HG02642 (cell line): ENCODE measurements around the gene DKKL1.
"Not testable (repeated sequence)": the region's sequence is repeated elsewhere in the genome, so short reads cannot be mapped to it uniquely, and the experiment has no call there.

Source experiments
- ATAC-seq: cut with Tn5 transposase; IDR thresholded peaks from one replicate; pipeline ENCODE4 v1.9.1; 2021; ENCODE audit warnings: mild to moderate bottlenecking; ENCODE audit not compliant: unreplicated experiment, poor library complexity

DKKL1 gene

DNA sequence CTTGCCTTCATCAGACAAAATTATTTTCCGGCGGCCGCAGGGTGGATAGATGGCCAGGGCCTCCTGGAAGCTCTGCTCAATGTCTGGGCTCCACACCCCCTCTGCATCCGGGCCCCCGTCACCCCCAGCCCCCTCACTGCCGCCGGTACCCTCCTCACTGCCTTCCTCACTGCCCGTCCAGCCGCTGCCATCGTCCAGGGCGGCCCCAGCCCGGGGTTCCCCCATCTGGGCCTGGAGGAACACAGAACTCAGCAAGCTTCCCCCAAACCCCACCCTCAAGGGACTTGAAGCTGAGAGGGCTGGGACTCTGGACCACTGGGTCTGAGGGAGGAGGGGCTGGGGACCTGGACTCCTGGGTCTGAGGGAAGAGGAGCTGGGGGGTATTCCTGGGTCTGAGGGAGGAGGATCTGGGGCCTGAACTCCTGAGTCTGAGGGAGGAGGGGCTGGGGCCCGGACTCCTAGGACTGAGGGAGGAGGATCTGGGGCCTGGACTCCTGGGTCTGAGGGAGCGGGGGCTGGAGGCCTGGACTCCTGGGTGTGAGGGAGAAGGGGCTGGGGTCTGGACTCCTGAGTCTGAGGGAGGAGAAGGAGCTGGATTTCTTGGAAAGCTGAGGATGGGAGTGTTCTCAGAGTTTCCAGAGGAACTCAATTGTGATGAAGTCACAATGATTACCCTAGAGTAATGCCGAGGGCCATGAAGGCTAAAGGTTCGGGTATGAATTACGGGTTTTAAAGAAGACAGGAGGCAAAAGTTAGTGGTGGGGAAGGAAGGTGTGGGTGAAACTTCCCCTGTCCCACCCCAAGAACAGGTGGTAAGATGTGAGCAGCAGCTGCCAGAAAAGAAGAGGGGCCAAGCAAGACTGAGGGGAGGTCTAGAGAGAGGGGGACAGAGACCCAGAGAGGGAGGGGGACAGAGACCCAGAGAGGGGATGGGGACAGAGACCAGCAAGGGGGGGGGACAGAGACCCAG, 3.5 kb upstream of the DKKL1 start:
- no peak for ATAC-seq

DNA sequence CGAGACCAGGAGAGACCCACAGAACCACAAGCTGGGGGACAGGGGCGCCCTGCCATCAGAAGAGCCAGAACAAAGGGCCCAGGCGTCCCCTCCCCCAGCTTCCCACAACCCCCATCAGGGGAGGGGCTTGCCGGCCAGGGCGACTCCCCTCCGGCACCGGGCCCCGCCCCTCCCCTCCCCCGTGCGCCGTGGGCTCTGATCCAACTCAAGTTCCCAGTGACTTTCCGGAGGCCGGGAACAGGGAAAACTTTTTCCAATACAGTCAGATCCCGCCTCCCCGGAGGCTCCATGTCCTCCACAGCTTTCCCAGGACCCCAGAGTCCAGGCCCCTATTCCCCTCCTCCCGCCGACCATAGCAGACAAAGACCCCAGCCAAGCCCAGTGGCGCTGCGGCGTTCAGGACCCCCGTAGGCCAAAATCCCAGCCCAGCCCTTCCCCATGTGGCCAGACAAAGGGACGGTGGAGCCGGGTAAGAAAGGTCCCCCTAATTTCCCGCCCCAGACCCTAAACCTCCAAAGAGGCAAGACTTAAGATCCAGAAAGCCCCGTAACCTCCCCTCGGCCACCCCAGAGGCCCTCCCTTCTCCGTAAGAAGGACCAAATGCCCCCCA, 2.1 kb upstream of the DKKL1 start:
- ATAC-seq = no peak

DNA sequence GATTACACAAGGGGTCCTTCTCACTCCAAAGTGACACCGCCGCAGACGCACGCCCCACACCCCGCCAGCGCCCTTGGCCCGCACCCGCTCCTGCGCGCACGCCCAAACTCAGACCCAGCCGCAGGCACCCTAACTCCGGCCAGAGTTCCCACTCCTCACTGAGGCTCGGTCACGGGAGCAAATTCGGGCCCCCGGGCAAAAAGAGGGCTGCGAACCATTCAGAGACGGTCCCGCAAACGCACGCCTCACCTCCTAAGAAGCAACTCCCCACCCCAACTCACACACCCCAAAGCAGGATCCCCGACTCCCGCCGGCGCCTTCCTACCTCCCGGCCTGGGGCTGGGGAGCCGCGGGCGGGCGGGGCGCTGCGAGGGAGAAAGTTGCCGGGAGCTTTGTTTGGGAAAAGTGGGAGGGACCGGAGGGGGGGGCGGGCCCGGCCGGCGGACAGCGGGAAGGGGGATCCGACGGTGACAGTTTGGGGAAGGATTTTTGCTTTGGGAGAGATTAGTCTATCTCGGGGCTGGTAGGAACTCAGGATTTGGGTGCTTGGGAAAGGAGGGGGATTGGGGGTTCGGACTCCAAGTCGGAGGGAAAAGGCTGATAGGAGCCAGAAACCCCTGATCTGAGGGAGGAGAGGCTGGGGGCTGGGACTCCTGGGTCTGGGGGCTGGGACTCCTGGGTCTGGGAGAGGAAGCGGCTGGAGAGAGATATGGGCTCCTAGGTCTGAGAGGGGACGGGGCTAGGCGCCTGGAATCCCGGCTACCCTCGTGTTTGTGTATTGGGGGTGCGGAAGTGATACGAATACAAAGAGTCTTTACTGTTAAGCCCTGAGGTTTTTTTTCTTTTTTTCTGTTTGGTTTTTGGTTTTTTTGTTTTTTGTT, 1.4 kb upstream of the DKKL1 start, which contains the start of gene TEAD2:
TSS of gene TEAD2 (minus strand) at position 369 of the 881 bp plus-strand sequence. CDS start 2,341 bp downstream, outside the sequence.
- no peak for ATAC-seq

DNA sequence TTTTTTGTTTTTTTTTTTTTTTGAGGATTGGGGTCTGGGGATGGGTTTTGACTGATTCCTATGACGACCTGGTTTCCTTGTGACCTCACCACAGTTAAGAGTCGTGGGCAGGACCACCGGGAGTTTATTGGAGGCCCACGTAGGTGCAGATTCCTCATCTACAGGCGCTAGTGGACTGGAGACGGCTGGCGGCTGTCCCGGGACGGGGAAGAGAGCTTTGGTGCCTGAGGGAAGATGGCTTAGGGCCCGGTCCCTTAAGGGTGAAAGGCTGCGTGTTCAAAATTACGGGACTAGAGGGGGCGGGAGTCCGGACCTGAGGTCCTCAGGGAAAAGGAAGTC, 779 bp upstream of the DKKL1 start:
- no peak for ATAC-seq

DNA sequence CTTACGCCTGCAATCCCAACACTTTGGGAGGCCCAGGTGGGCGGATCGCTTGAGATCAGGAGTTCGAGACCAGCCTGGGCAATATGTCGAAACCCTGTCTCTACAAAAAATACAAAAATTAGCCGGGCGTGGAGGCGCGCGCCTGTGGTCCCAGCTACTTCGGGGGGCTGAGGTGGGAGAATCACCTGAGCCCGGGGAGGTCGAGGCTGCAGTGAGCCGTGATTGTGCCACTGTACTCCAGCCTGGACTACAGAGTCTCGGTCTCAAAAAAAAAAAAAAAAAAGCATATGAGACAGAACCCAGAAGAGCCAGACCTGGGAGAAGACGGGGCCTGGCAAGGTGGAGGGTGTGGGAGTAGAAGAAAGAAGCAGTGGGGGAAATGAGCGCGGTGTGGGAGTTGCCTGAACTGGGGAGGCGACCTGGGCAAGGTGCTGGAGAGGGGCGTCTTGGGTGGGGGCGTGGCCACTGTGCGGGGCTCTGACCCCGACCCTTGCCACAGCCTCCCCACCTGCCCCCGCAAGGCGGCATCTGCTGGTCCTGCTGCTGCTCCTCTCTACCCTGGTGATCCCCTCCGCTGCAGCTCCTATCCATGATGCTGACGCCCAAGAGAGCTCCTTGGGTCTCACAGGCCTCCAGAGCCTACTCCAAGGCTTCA, 533 bp downstream of the DKKL1 start:
- ATAC-seq = no peak

DNA sequence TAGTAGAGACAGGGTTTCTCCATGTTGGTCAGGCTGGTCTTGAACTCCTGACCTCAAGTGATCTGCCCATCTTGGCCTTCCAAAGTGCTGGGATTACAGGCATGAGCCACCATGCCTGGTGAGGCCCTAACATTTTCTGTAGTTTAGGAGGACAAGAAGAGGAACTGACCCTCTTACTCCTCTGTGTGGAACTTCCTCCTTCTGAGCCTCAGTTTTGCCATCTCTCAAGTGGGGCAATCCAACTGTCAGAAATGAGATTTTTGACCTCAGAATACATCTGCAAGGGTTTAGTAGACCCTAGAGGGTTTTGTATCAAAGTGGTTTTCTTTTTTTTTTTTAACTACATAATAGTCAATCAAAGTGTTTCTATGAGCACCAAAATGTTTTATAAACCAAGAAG, 2.4 kb downstream of the DKKL1 start:
- no peak for ATAC-seq

DNA sequence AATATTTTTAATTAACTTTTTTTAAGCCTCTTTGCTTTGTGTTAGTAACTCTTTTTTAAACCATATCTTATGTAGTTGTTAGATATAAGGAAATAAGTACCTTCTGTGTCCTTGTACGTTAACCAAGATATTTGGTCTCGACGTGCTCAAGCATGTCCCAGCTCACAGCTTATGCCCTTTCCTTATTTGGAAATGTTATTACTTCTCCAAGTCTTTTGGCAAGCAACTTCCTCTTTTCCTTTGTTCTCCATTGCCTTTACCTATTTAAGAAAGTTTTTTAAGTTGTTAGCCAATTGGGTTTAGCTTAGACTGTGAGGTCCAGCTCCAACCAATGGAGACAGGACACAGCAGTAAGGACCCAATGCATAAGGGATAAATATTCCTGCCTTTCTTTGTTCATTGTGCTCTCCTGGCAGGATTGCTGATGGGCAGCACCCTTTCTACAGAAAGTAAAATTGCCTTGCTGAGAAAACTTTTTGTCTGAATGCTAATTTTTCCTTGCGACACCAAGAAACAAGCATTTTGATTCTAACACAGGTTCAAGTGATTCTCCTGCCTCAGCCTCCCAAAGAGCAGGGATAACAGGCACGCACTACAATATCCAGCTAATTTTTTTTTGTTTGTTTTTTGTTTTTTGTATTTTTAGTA, 5.2 kb downstream of the DKKL1 start:
- no peak for ATAC-seq

DNA sequence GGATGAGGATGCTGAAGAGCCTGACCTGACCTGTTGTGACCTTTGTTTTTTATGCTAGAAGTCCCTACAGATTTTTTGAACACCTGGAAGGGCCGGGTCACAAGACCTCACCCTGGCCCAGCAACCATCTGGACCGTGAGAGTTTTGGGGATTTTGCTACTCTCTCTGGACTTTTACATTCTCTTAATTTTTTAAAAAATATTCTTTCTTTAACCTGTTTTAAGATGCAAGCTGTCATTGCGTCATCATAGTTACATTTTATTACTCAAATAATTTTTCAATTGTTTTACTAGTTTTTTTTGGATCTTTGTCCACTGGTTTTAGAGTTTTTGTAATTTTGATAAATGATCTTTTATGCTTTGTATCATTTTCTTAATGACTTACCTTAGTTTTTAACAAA, 7.5 kb downstream of the DKKL1 start:
- ATAC-seq = no peak

DNA sequence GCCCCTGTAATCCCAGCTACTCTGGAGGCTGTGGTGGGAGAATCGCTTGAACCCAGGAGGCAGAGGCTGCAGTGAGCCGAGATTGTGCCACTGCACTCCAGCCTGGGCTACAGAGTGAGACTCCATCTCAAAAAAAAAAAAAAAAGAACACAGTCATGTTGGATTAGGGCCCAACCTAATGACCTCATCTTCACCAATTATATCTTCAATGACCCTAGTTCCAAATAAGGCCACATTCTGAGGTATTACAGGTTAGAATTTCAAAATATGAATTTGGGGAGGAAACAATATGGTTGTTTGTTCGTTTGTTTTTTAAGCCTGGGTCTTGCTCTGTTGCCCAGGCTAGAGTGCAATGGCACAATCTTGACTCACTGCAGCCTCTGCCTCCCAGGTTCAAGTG, 9.5 kb downstream of the DKKL1 start:
- not testable (repeated sequence) for ATAC-seq

DNA sequence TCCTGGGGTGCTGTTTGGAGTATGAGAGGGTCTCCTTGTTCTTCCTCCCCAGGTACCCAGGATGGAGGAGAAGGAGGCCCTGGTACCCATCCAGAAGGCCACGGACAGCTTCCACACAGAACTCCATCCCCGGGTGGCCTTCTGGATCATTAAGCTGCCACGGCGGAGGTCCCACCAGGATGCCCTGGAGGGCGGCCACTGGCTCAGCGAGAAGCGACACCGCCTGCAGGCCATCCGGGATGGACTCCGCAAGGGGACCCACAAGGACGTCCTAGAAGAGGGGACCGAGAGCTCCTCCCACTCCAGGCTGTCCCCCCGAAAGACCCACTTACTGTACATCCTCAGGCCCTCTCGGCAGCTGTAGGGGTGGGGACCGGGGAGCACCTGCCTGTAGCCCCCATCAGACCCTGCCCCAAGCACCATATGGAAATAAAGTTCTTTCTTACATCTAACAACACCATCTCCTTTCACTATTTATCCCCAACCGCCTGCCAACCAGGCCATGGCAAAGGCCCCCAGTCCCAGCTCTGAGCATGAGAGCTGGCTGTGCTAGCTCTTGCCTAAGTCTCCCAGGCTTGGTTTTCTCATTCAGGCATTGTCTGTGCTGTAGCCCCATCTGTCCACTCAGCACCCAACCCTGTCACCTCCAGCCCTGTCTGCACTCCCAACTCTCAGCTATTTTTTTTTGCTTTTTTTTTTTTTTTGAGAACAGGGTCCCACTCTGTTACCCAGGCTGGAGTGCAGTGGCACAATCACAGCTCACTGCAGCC, 11.2 kb downstream of the DKKL1 start:
- no peak for ATAC-seq

DNA sequence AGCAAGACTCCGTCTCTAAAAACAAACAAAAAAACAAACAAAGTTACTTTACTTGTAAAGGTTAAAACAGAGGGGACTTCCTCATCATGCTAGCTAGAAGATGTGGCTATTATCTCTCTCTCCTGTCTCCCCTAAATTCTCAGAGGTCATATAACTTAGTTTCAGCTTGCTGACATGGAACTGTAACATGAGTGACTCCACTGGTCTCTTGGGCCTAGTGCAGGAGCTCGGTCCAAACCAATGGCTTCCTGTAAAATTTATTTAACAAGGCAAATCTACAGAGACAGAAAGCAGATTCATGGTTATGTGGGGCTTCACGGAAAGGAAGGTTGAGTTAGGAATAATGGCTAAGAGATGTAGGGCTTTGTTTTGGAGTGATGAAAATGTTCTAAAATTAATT, 14.8 kb downstream of the DKKL1 start:
- ATAC-seq = no peak

DNA sequence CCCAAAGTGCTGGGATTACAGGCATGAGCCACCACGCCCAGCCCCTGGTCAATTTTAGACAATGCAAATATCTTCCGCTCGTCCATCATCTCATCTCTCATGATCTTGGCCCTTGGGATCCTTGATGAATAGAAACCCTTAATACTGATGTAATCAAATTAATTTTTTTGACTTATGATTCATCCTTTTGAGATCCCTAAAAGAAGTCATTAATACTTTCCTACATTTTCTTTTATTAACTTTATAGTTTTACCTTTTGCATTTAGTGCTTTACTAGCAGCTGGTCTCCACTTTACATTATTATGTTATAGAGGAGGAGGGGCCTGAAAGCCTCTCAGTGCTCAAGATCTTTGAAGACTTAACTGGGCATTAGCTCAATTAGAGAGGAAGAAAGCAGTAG, 16.7 kb downstream of the DKKL1 start:
- no peak for ATAC-seq

DNA sequence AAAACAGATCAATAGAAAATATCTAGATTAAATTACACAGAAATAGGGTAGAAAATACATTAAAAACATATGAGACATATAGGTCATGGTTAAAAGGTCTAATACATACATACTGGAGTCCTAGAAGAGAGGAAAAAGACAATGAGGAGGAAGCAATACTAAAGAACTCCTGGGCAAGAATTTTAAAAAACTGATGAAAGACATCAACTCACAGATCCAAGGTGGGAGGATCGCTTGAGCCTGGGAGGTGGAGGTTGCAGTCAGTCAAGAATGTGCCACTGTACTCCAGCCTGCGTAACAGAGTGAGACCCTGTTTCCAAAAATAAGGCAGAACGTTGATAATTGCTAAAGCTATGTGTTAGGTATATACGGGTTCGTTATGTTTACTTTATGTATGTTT, 19.0 kb downstream of the DKKL1 start:
- ATAC-seq = no peak

DNA sequence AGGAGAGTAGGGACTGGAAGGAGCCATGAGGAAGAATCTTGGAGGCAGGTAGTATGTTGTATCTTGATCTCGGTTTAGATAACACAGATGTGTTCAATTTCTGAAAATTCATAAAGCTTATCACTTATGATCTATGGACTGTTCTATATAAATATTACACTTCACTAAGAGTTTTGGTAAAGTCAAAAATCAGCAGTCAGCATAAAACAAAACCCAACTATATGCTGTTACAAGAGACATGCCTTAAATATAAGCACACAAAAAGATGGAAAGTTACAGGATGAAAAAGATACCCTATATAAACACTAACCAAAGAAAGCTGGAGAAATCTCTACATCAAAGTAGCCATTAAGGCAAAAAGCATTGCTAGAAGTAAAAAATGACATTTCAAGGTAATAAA, 19.9 kb downstream of the DKKL1 start:
- ATAC-seq = no peak

DNA sequence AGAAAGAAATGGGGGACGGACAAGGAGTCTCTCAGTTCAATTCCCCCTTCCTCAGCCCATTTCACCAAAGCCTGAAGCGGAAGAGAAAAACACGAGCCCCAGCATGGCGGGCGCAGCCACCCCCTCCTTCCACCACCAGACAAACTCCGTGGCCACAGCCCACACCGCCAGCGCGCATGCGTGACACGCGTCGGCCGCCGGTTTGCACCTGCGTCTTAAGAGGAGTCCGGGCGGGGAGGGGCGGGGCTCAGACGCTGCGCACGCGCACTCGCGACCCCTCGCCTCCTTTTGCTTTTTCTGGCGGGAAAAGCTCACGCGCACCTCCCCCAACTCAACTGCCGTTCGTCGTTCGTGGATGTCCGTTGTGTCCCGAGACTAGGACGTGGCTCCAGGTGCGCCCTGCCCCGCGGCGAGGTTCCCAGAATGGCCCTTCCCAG, 24.3 kb downstream of the DKKL1 start, which contains the start of gene KASH5:
TSS of gene KASH5 (plus strand) at position 314 of the 437 bp plus-strand sequence. CDS start 2,635 bp downstream, outside the sequence.
- ATAC-seq = no peak

DNA sequence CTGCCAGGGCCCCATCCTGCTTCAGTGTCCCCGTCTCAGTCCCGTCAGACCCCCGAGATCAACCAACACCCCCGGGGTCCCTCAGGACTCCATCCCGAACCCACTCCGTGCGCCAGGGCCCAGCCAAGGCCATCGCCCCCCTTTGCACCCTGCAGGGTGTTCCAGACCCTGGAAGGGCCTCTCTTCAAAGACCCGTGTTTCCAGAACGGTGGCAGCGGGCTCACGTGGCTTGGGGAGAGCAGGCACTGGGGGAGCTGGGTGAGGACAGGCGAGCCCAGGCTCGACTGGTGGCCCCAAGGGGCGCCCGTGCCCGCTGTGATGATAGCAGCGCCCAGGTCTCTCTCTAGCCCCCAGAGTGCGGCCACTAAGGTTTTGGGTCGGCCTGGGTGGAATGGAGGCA, 25.7 kb downstream of the DKKL1 start:
- no peak for ATAC-seq

DNA sequence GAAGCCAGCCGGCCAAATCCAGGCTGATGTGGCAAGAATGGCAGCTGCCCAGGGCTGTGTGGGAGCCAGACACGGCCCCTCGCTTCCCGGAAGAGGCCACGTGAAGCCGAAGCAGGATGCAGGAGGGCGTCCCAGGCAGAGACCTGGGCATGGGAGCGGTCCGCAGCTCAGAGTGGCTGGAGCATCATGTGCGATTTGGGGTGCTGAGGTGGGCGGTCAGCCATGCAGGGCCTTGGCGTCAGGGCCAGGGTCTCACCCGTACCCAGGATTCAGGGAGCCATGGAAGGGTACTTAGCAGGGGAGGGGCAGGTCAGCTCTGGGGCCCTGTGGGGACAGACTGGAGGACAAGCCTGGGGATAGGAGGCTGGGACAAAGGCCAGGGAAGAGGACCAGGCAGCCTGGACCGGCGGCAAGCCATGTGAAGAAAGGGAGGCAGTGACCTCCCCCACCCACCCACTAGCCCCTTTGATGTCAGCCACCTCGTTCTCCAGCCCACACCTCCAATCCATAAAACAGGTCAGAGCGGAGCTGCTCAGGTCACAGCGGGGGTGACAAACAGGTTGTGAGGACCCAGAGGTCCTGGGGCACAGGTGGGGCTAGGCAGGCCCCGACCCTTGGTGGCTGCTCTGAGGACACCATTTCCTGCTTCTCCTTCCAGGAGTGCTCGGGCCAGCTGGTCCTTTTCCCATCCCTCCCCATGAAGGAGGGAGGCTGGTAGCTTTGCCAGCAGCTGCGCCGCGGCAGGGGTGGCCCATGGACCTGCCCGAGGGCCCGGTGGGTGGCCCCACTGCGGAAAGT, 26.7 kb downstream of the DKKL1 start:
- no peak for ATAC-seq

DNA sequence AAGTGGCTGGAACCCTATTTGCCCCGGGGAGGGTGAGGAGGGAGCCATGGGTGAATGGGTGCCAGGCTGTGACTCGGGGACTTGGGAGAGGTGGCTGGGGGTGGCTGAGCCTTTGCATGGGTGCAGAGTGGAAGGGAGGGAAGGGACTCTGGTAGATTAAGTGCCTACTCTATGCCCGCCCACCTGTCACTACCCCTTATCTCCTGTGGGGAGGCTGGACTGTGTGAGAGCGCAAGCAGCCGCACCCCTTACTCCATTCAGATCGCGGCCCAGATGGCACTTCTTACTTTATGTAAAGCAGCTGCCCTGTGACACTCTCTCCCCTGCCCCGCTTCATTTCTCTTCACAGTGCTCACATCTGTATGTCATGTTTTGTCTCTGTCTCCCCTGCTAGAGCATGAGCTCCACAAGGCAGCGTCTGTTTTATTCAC, 27.3 kb downstream of the DKKL1 start:
- ATAC-seq = no peak
